OCI-LY7 (cell line): ENCODE data around the gene MIER1. TPM values are rescaled to one million over a fixed set of nuclear protein-coding genes. Genes with fewer than 3 reads are reported as not detected.
"Not testable (repeated sequence)": the region's sequence is repeated elsewhere in the genome, so short reads cannot be mapped to it uniquely, and the experiment has no call there.

ENCODE experiments used
- BruUV-seq: library from RNA; stranded (reverse); fragments of 400-500 nt; replicated peaks from 2 replicates; lab custom pipeline; 2021; lab: Mats Ljungman, UMichigan
- CTCF ChIA-PET: fragments of 300-600 bp; sonication (Branson Sonifier 250); formaldehyde crosslinking; loops from one replicate; lab custom pipeline; 2022; ENCODE audit warnings: antibody characterized with exemption; ENCODE audit not compliant: unreplicated experiment; lab: Charles Lee
- POLR2A ChIA-PET: fragments of 300-600 bp; sonication (Branson Sonifier 250); formaldehyde crosslinking; loops from one replicate; lab custom pipeline; 2022; ENCODE audit warnings: antibody characterized with exemption; lab: Charles Lee
- DNase-seq: peaks from one replicate; pipeline ENCODE4 v3.0.0-alpha.2; 2015; ENCODE audit warnings: low spot score
- H2AFZ ChIP-seq: fragments of 200-600 bp; sonication (generic), shearing (Covaris generic); 2 replicates; pipeline ENCODE4 v1.6.1; 2014; ENCODE audit warnings: mild to moderate bottlenecking, antibody characterized with exemption, low read length, moderate library complexity
- H3K27ac ChIP-seq: fragments of 200-600 bp; sonication (generic); 2 replicates; pipeline ENCODE4 v1.5.1; 2014; ENCODE audit warnings: mixed run types, low read depth, mild to moderate bottlenecking, moderate library complexity, low read length, inconsistent platforms; ENCODE audit not compliant: poor library complexity, severe bottlenecking
- H3K36me3 ChIP-seq: fragments of 200-600 bp; sonication (generic); 2 replicates; pipeline ENCODE4 v1.6.1; 2014; ENCODE audit warnings: mild to moderate bottlenecking, antibody characterized with exemption, low read length, moderate library complexity, mixed read lengths; ENCODE audit not compliant: insufficient read depth
- H3K4me1 ChIP-seq: fragments of 200-600 bp; sonication (generic); 2 replicates; pipeline ENCODE4 v1.5.1; 2014; ENCODE audit warnings: mild to moderate bottlenecking, low read length; ENCODE audit not compliant: insufficient read depth, poor library complexity, severe bottlenecking
- H3K4me2 ChIP-seq: fragments of 200-600 bp; sonication (generic); 2 replicates; pipeline ENCODE4 v1.6.1; 2014; ENCODE audit warnings: mild to moderate bottlenecking, low read length
- H3K4me3 ChIP-seq: fragments of 200-600 bp; sonication (generic); 2 replicates; pipeline ENCODE4 v1.5.1; 2014; ENCODE audit warnings: mild to moderate bottlenecking, low read depth, low read length; ENCODE audit not compliant: poor library complexity, severe bottlenecking
- H3K79me2 ChIP-seq: fragments of 200-600 bp; sonication (generic); 2 replicates; pipeline ENCODE4 v1.6.1; 2016; ENCODE audit warnings: low read depth, mild to moderate bottlenecking, low read length, moderate library complexity, mixed read lengths; ENCODE audit not compliant: insufficient read depth
- H3K9me2 ChIP-seq: fragments of 200-600 bp; sonication (generic); 2 replicates; pipeline ENCODE4 v1.6.1; 2016; ENCODE audit warnings: mild to moderate bottlenecking, low read length, mixed read lengths; ENCODE audit not compliant: insufficient read depth
- H3K9me3 ChIP-seq: fragments of 200-600 bp; sonication (generic); 2 replicates; pipeline ENCODE4 v1.6.1; 2014; ENCODE audit warnings: mild to moderate bottlenecking, mixed run types, low read length, mixed read lengths
- H4K20me1 ChIP-seq: fragments of 200-600 bp; sonication (generic); 2 replicates; pipeline ENCODE4 v1.6.1; 2014; ENCODE audit warnings: mild to moderate bottlenecking, antibody characterized with exemption, low read length, moderate library complexity, mixed read lengths; ENCODE audit not compliant: insufficient read depth
- CTCF ChIP-seq: fragments of 200-600 bp; sonication (generic); conservative IDR thresholded peaks from 2 replicates; pipeline ENCODE4 v1.5.1; 2014; ENCODE audit warnings: mild to moderate bottlenecking, antibody characterized with exemption, low read length, moderate library complexity, mixed read lengths
- EZH2phosphoT487 ChIP-seq: fragments of 200-600 bp; sonication (generic); IDR thresholded peaks from 2 replicates; pipeline ENCODE4 v1.6.1; 2018; ENCODE audit warnings: low read depth, borderline replicate concordance, mild to moderate bottlenecking, mixed run types, antibody characterized with exemption, low read length, moderate library complexity, mixed read lengths
- intact Hi-C: fragments of 100-400 bp; cut with micrococcal nuclease; formaldehyde crosslinking; loops from one replicate; pipeline ENCODE4 v1.10.0; 2022; ENCODE audit not compliant: unreplicated experiment
- total RNA-seq, 2 experiments: library from RNA; depleted of rRNA in 1 of 2; stranded (reverse); fragments of >200 nt in 1 of 2; shearing (Covaris generic) in 1 of 2; gene quantifications; 2 replicates each; pipeline ENCODE4 v1.2.3, GENCODE V29; 2014 to 2022

MIER1 gene
- total RNA-seq, 2 experiments from 2014 or later, result 24.4 to 45.9 TPM

GRCh38 chr1:66957938-66958337 is 33.1 kb downstream of the MIER1 start:
- no peak for TF ChIP-seq CTCF
- no peak for TF ChIP-seq EZH2phosphoT487
- peaks cover 100% of the 10 kb centered on the region for H3K36me3 ChIP-seq
- ChIA-PET POLR2A (interaction anchor here (0.6 to 1.3 kb wide), 6 partner anchors 9 to 55 kb away, joined by 3 to 7 read pairs (median 4); no protein-coding TSS in a partner anchor), CTCF (no interaction called here)
- peaks cover 11% of the 10 kb centered on the region for H4K20me1 ChIP-seq
- no peak overlapping the region for H3K4me2 ChIP-seq
- no peaks in the 10 kb centered on the region for H3K9me2 ChIP-seq
- no peak for DNase-seq
- H2AFZ ChIP-seq, result no peak overlapping the region
- H3K79me2 ChIP-seq, result peaks cover 41% of the 10 kb centered on the region
- no peak overlapping the region for H3K4me3 ChIP-seq
- H3K27ac ChIP-seq, result no peak overlapping the region
- peaks cover 19% of the 10 kb centered on the region for H3K4me1 ChIP-seq
- intact Hi-C loops, result no loop called here
- no TSS peak for BruUV-seq
- H3K9me3 ChIP-seq, result no peaks in the 10 kb centered on the region

GRCh38 chr1:66966188-66966873 is 41.5 kb downstream of the MIER1 start:
- CTCF ChIA-PET, H3K4me3 ChIP-seq, H3K9me3 ChIP-seq, H3K79me2 ChIP-seq, H2AFZ ChIP-seq, H3K9me2 ChIP-seq, H3K27ac ChIP-seq, BruUV-seq, H4K20me1 ChIP-seq, H3K4me2 ChIP-seq, DNase-seq, H3K4me1 ChIP-seq, intact Hi-C loops: not testable (repeated sequence)
- H3K36me3 ChIP-seq, result peaks cover 95% of the 10 kb centered on the region
- POLR2A ChIA-PET, result interaction anchor here (1.0 to 1.1 kb wide), 2 partner anchors 13 to 207 kb away, joined by 3 to 10 read pairs; no protein-coding TSS in a partner anchor

- Histone ChIP-seq H3K9me2 (no peaks in the 10 kb centered on the region), H3K79me2 (peaks cover 3% of the 10 kb centered on the region; the same call in 1 of the 2 replicates), H3K36me3 (peaks cover 94% of the 10 kb centered on the region), H2AFZ (no peak overlapping the region), H3K4me1 (no peaks in the 10 kb centered on the region), H3K9me3 (peaks cover 5% of the 10 kb centered on the region; the same call in 1 of the 2 replicates), H3K27ac (no peak overlapping the region), H3K4me3 (no peak overlapping the region), H3K4me2 (no peak overlapping the region), H4K20me1 (no peaks in the 10 kb centered on the region)
- no peak for TF ChIP-seq EZH2phosphoT487
- TF ChIP-seq CTCF, result no peak
- intact Hi-C loops, result no loop called here
- ChIA-PET POLR2A (interaction anchor here (1.0 kb wide), 1 partner anchor 27 kb away, joined by 3 read pairs; no protein-coding TSS in a partner anchor), CTCF (no interaction called here)
- BruUV-seq, result no TSS peak
- DNase-seq, result no peak
Observed at GRCh38 chr1:66968574-66968973, 43.8 kb downstream of the MIER1 start.
